B cell (primary cell): Measurements from ENCODE around the gene CDHR2. TPM values are rescaled to one million over a fixed set of nuclear protein-coding genes. Genes with fewer than 3 reads are reported as not detected.

Source experiments
- ATAC-seq: fragments of 200-7000 bp; cut with Tn5 transposase; one replicate; pipeline ENCODE4 v1.10.0; 2021; ENCODE audit warnings: low read depth, mild to moderate bottlenecking, moderate number of reproducible peaks, moderate library complexity
- CTCF ChIA-PET: fragments of 350-600 bp; sonication (Branson Sonifier 250); formaldehyde crosslinking; loops from one replicate; lab custom pipeline; 2021; ENCODE audit warnings: antibody characterized with exemption, inconsistent platforms; lab: Charles Lee
- POLR2A ChIA-PET: fragments of 350-600 bp; sonication (Branson Sonifier 250); formaldehyde crosslinking; loops from one replicate; lab custom pipeline; 2021; ENCODE audit warnings: antibody characterized with exemption; lab: Charles Lee
- DNase-seq: peaks from one replicate; pipeline ENCODE4 v3.0.0; 2013
- H2AFZ ChIP-seq: 2 replicates; pipeline ENCODE4 v1.6.1; 2012; ENCODE audit warnings: mild to moderate bottlenecking, low read depth, low read length; ENCODE audit not compliant: insufficient read depth, poor library complexity, severe bottlenecking
- H3K27ac ChIP-seq, 2 donors: 1 replicate in 1 of 2; 2 replicates in 1 of 2; pipeline ENCODE4 v1.5.1; 2012 to 2013; ENCODE audit warnings: low read length in 2 of 2, mild to moderate bottlenecking in 2 of 2, moderate library complexity in 1 of 2
- H3K27me3 ChIP-seq, 4 experiments: fragments of 200-600 bp in 1 of 4; sonication (generic) in 1 of 4; replicated peaks in 1 of 4; 1 replicate in 2 of 4; 2 replicates in 2 of 4; pipeline versions ENCODE4 v1.6.1 to v1.7.0; 2013 to 2016; ENCODE audit warnings: low read length in 3 of 4, mild to moderate bottlenecking in 2 of 4, mixed read lengths in 1 of 4, moderate library complexity in 1 of 4; ENCODE audit not compliant: insufficient read depth in 4 of 4, control insufficient read depth in 3 of 4; ENCODE audit errors: control extremely low read depth in 1 of 4
- H3K36me3 ChIP-seq, 2 experiments: replicated peaks in 1 of 2; 1 replicate in 1 of 2; 2 replicates in 1 of 2; pipeline versions ENCODE4 v1.6.1 to v1.7.1; 2013; ENCODE audit warnings: low read length in 1 of 2; ENCODE audit not compliant: insufficient read depth in 2 of 2, control insufficient read depth in 1 of 2; ENCODE audit errors: control extremely low read depth in 1 of 2, extremely low read depth in 1 of 2
- H3K4me1 ChIP-seq, 2 donors: fragments of 200-600 bp in 1 of 2; sonication (generic) in 1 of 2; 1 replicate in 1 of 2; 2 replicates in 1 of 2; pipeline versions ENCODE4 v1.5.1 to v1.6.1; 2013 to 2017; ENCODE audit warnings: low read length in 2 of 2; ENCODE audit not compliant: control insufficient read depth in 2 of 2, insufficient read depth in 2 of 2
- H3K4me2 ChIP-seq: replicated peaks from 2 replicates; pipeline ENCODE3; 2012; ENCODE audit warnings: mild to moderate bottlenecking, low read depth, low read length; ENCODE audit not compliant: poor library complexity, severe bottlenecking
- H3K4me3 ChIP-seq, 5 experiments: fragments of 200-600 bp in 1 of 5; sonication (generic) in 1 of 5; 1 replicate in 3 of 5; 2 replicates in 2 of 5; pipeline versions ENCODE4 v1.5.1 to v1.7.0; 2011 to 2016; ENCODE audit warnings: low read length in 4 of 5, mild to moderate bottlenecking in 4 of 5, low read depth in 2 of 5, control low read depth in 1 of 5, moderate library complexity in 1 of 5; ENCODE audit not compliant: insufficient read depth in 1 of 5; ENCODE audit errors: control extremely low read depth in 1 of 5, extremely low read depth in 1 of 5
- H3K79me2 ChIP-seq: fragments of 200-600 bp; sonication (generic); one replicate; pipeline ENCODE4 v1.6.0; 2016; ENCODE audit warnings: low read length; ENCODE audit not compliant: control insufficient read depth, insufficient read depth
- H3K9ac ChIP-seq: fragments of 200-600 bp; sonication (generic); 2 replicates; pipeline ENCODE4 v1.6.1; 2017; ENCODE audit warnings: mild to moderate bottlenecking, low read length, moderate library complexity
- H3K9me3 ChIP-seq, 3 donors: one replicate each; pipeline versions ENCODE4 v1.6.1 to v1.7.1; 2013; ENCODE audit warnings: low read length in 2 of 3; ENCODE audit not compliant: control insufficient read depth in 2 of 3, insufficient read depth in 1 of 3; ENCODE audit errors: control extremely low read depth in 1 of 3
- H4K20me1 ChIP-seq: 2 replicates; pipeline ENCODE4 v1.6.0; 2012; ENCODE audit warnings: mild to moderate bottlenecking, low read length; ENCODE audit not compliant: insufficient read depth, control insufficient read depth, poor library complexity, severe bottlenecking
- H3K27ac Mint-ChIP-seq: one replicate; pipeline ENCODE4 v1.8.0; 2021; ENCODE audit warnings: mixed read lengths
- H3K27me3 Mint-ChIP-seq: one replicate; pipeline ENCODE4 v1.8.0; 2021; ENCODE audit warnings: mixed read lengths
- H3K4me1 Mint-ChIP-seq: one replicate; pipeline ENCODE4 v1.8.0; 2021; ENCODE audit warnings: mixed read lengths
- H3K4me3 Mint-ChIP-seq: one replicate; pipeline ENCODE4 v1.8.0; 2021; ENCODE audit warnings: mixed read lengths
- H3K9me3 Mint-ChIP-seq: one replicate; pipeline ENCODE4 v1.8.0; 2022; ENCODE audit warnings: mixed read lengths; ENCODE audit not compliant: insufficient read depth
- EZH2 ChIP-seq: IDR thresholded peaks from 2 replicates; pipeline ENCODE4 v1.6.1; 2012; ENCODE audit warnings: borderline replicate concordance, low read depth, mild to moderate bottlenecking, moderate library complexity, low read length; ENCODE audit not compliant: insufficient read depth, poor library complexity, severe bottlenecking
- WGBS: methylation state at CpG from one replicate; pipeline ENCODE4 v1.1.5; 2013; ENCODE audit warnings: missing lambda C conversion rate; ENCODE audit not compliant: insufficient coverage; 5-methylcytosine and 5-hydroxymethylcytosine counted together
- intact Hi-C: fragments of 100-400 bp; cut with micrococcal nuclease; formaldehyde crosslinking; loops from one replicate; pipeline ENCODE4 v1.10.0; 2022
- polyA plus RNA-seq: library from polyadenylated mRNA; depleted of rRNA; stranded (reverse); fragments of >200 nt; gene quantifications from 2 replicates; pipeline ENCODE4 v1.2.3, GENCODE V29; 2012
- total RNA-seq, 2 donors: library from RNA; stranded (reverse); fragments of 120-200 nt in 1 of 2; gene quantifications; 1 replicate in 1 of 2; 2 replicates in 1 of 2; pipeline versions ENCODE4 v1.2.3 to v1.2.4, GENCODE V29; 2013 to 2022
- TF ChIP-seq, protein P1 (sequence below): fragments of 200-600 bp; IDR thresholded peaks from one replicate; pipeline ENCODE4 v1.8.0; 2022; ENCODE audit warnings: antibody characterized with exemption, mild to moderate bottlenecking

Gene CDHR2
- total and polyA plus RNA-seq, 2 donors (not counting 1 experiment from before 2014, with no cell fraction given): 0.25 to 1.7 TPM

DNA sequence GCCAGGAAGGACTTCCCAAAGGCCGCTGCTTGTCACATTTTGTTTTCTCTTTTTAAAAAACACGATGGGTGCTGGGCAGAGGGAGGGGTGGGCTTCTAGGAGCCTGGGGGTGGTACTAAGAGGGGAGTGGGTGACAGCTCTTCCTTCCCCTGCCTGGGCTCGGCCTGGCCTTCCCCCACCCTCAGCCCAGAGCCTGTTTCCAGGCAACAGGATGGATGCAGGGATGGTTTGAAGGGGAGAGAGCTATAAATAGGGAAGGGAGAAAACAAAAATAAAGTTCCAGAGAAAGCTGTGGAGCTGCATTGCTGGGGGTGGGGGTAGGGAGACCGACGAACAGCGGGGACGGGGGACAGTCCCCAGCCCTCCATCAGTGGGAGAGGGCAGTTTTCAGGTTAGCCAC is 67.4 kb downstream of the CDHR2 start:
- Histone ChIP-seq H3K4me2 (no peak overlapping the region), H3K27ac (no peak overlapping the region), H3K9me3 (peaks cover 0 to 25% (median 0%) of the 10 kb centered on the region in 3 donors), H4K20me1 (no peaks in the 10 kb centered on the region), H3K27me3 (peaks cover 0 to 68% (median 38%) of the 10 kb centered on the region in 4 experiments), H3K79me2 (no peaks in the 10 kb centered on the region), H3K4me1 (peaks cover 24 to 29% of the 10 kb centered on the region in 2 donors), H3K36me3 (no peaks in the 10 kb centered on the region), H3K9ac (no peak overlapping the region), H2AFZ (no peak overlapping the region), H3K4me3 (no peak overlapping the region)
- 70% methylated on average over 4 of the region's 7 CpGs for WGBS
- H3K4me1 Mint-ChIP-seq: peaks cover 18% of the 10 kb centered on the region
- DNase-seq (no peak), ATAC-seq (no peak)
- no peak overlapping the region for H3K27ac Mint-ChIP-seq
- CTCF ChIA-PET: interaction anchor here (0.6 to 1.5 kb wide), 2 partner anchors 19 to 26 kb away, joined by 3 read pairs; no protein-coding TSS in a partner anchor
- no peaks in the 10 kb centered on the region for H3K9me3 Mint-ChIP-seq
- intact Hi-C loops: no loop called here
- TF ChIP-seq EZH2: no peak
- TF ChIP-seq, protein P1, sequence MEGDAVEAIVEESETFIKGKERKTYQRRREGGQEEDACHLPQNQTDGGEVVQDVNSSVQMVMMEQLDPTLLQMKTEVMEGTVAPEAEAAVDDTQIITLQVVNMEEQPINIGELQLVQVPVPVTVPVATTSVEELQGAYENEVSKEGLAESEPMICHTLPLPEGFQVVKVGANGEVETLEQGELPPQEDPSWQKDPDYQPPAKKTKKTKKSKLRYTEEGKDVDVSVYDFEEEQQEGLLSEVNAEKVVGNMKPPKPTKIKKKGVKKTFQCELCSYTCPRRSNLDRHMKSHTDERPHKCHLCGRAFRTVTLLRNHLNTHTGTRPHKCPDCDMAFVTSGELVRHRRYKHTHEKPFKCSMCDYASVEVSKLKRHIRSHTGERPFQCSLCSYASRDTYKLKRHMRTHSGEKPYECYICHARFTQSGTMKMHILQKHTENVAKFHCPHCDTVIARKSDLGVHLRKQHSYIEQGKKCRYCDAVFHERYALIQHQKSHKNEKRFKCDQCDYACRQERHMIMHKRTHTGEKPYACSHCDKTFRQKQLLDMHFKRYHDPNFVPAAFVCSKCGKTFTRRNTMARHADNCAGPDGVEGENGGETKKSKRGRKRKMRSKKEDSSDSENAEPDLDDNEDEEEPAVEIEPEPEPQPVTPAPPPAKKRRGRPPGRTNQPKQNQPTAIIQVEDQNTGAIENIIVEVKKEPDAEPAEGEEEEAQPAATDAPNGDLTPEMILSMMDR: no peak
- POLR2A ChIA-PET: no interaction called here
- no peak overlapping the region for H3K4me3 Mint-ChIP-seq
- peaks cover 72% of the 10 kb centered on the region for H3K27me3 Mint-ChIP-seq

DNA sequence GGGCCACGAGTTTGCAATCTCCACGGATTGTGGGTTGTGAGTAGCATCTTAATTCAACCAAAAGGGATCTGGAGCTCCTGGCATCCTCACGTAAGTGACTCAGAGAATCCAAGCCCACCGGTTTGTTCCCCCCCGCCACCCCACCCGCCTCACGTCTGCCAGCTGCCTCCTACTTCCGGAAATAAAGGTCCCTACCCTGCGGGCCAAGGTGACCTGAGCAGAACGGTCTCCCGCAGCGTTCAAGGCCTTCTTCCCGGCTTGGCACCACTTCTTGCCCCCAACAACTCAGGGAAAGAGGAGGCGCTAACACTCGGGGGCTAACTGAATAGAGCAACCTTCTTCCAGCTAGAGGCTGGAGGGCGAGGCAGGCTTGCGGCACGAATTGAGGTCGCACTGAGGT is 69.6 kb downstream of the CDHR2 start:
- H4K20me1 ChIP-seq: no peaks in the 10 kb centered on the region
- peaks cover 0 to 32% (median 0%) of the 10 kb centered on the region in 3 donors for H3K9me3 ChIP-seq
- ChIA-PET CTCF (no interaction called here), POLR2A (no interaction called here)
- TF ChIP-seq, protein P1: no peak
- TF ChIP-seq EZH2: peak; percentile 16
- ATAC-seq (no peak), DNase-seq (no peak)
- H3K4me2 ChIP-seq: peak overlapping the region; percentile 67
- WGBS: 26% methylated on average over 18 of the region's 19 CpGs
- intact Hi-C loops: no loop called here
- no peaks in the 10 kb centered on the region for H3K36me3 ChIP-seq
- H2AFZ ChIP-seq: no peak overlapping the region
- peak overlapping the region in 2 of 5 experiments; percentile 5 to 33 for H3K4me3 ChIP-seq
- Mint-ChIP-seq H3K27ac (no peak overlapping the region), H3K4me3 (peak overlapping the region; percentile 65), H3K4me1 (peaks cover 18% of the 10 kb centered on the region), H3K27me3 (peaks cover 69% of the 10 kb centered on the region), H3K9me3 (no peaks in the 10 kb centered on the region)
- H3K9ac ChIP-seq: peak overlapping the region; percentile 26
- peaks cover 0 to 60% (median 35%) of the 10 kb centered on the region in 4 experiments for H3K27me3 ChIP-seq
- H3K4me1 ChIP-seq: peaks cover 24 to 29% of the 10 kb centered on the region in 2 donors
- no peaks in the 10 kb centered on the region for H3K79me2 ChIP-seq
- H3K27ac ChIP-seq: no peak overlapping the region
